ENCODE results near the gene ALB.

- TF ChIP-seq, protein P1, sequence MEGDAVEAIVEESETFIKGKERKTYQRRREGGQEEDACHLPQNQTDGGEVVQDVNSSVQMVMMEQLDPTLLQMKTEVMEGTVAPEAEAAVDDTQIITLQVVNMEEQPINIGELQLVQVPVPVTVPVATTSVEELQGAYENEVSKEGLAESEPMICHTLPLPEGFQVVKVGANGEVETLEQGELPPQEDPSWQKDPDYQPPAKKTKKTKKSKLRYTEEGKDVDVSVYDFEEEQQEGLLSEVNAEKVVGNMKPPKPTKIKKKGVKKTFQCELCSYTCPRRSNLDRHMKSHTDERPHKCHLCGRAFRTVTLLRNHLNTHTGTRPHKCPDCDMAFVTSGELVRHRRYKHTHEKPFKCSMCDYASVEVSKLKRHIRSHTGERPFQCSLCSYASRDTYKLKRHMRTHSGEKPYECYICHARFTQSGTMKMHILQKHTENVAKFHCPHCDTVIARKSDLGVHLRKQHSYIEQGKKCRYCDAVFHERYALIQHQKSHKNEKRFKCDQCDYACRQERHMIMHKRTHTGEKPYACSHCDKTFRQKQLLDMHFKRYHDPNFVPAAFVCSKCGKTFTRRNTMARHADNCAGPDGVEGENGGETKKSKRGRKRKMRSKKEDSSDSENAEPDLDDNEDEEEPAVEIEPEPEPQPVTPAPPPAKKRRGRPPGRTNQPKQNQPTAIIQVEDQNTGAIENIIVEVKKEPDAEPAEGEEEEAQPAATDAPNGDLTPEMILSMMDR (IDR thresholded peaks at IDR 0.05), result no peak
- no peak for TF ChIP-seq SIN3A (IDR thresholded peaks at IDR 0.05; ENCODE audit: borderline replicate concordance, insufficient read depth, low read depth, low read length)
- no peak for TF ChIP-seq POLR2AphosphoS5 (IDR thresholded peaks at IDR 0.05; ENCODE audit: low read depth, low read length)
These were observed 370 bp downstream of the ALB start for GRCh38 chr4:73404457-73404856.

Measured in Panc1 (cell line).